GM19452 (cell line): Measurements from ENCODE around the gene TAAR8.
"Not testable (repeated sequence)": the region's sequence is repeated elsewhere in the genome, so short reads cannot be mapped to it uniquely, and the experiment has no call there.

Experiments
- ATAC-seq: cut with Tn5 transposase; IDR thresholded peaks from one replicate; pipeline ENCODE4 v1.9.1; 2021; ENCODE audit not compliant: unreplicated experiment

Gene TAAR8, protein sequence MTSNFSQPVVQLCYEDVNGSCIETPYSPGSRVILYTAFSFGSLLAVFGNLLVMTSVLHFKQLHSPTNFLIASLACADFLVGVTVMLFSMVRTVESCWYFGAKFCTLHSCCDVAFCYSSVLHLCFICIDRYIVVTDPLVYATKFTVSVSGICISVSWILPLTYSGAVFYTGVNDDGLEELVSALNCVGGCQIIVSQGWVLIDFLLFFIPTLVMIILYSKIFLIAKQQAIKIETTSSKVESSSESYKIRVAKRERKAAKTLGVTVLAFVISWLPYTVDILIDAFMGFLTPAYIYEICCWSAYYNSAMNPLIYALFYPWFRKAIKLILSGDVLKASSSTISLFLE

DNA sequence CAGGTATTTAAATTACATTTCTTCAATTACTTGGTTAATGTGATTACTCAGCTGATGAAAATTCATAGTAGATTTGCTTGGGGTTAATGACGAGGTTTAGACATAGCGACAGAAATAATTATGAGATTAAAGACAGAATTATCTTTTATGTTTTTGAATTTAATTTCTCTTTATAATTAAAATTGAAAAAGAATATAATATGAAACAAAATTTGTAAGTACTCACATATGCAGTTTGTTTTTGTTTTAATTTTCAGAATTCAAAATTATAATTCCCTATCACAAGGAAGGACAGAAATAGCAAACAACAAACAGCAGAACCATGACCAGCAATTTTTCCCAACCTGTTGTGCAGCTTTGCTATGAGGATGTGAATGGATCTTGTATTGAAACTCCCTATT is at the start of gene TAAR8:
Gene TAAR8, plus strand, starts transcription at position 301 of the 400 bp plus-strand sequence. Its CDS starts 21 bp downstream, at position 322.
- no peak for ATAC-seq

DNA sequence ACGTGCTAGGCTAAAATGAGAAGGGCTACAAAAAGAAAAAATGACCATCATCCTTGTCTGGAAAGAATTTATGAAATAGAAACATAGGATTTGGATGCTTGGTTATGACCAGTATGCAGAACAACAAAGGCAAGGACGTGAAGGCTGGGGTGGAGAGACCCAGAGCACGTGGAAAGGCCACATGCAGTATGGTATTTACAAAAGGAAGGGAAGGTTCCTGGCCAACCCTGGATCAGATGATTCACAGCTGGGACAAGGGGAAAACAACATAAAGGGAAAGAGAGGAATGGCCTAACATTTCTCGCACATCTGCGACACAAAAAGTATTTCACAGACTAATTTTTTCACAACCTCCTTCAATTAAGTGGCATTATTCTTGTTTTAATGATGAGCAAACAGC is 47.7 kb upstream of the TAAR8 start:
- ATAC-seq, result no peak

DNA sequence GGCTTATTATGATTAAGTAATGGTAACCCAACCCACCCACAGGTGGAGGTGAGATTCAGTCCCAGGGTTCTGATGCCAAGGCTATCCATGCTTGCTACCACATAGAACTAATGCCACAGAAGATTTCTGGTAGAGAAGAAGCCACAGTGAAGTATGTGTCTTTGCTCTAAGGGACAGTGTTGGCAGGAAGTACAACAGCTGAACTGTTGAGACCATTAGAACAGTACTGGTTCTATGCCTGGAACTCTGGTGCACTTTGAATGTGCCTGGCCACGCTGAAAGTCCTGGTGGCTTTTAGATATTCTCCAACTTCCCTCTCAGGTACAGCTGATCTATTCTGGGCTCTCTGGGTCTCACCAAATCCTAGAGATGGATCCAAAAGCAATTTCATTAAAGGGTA is 47.3 kb upstream of the TAAR8 start:
- no peak for ATAC-seq

DNA sequence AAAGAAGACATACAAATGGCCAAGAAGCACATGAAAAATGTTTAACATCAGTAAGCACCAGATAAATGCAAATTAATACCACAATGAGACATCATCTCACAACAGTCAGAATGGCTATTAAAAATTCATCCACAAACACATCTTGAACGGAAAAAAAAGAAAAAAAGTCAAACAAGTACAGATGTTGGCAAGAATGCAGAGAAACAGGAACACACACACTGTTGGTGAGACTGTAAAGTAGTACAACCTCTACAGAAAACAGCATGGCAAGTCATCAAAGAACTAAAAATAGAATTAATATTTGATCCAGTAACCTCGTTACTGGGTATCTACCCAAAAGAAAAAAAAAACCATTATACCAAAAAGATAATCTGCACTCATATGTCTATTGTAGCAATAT is 46.0 kb upstream of the TAAR8 start:
- no peak for ATAC-seq

DNA sequence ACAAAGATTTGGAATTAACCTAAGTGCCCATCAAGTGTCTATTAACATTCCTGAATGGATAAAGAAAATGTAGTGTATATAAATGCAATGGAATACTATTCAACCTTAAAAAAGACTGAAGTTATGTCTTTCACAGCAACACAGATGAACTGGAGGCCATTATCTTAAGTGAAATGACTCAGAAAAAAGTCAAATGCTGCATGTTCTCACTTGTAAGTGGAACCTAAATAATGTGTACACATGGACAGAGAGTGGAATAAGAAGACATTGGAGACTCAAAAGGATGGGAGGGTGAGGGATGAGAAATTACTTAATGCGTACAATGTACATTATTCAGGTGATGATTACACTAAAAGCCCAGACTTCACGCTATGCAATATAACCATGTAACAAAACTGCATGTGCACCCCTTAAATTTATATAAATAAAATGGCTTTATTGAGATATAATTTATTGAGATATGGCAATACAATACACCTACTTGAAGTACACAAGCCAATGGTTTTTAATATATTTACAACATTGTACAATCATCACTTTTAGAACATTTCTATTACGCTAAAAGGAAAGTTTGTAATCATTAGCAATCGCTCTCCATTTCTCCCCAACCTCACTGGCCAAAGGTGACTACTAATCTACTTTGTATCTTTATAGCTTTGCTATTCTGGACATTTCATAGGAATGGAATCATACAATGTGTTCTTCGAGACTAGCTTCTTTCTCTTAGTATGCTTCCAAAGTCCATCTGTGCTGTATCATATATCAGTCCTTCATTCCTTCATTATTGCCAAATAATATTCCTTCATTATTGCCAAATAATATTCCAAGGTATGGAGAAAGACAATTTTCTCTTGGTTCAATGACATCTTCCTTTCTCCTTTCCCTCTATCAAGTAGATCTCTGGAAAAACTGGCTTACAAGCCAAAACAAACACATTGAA is 45.3 kb upstream of the TAAR8 start:
- ATAC-seq, result no peak

DNA sequence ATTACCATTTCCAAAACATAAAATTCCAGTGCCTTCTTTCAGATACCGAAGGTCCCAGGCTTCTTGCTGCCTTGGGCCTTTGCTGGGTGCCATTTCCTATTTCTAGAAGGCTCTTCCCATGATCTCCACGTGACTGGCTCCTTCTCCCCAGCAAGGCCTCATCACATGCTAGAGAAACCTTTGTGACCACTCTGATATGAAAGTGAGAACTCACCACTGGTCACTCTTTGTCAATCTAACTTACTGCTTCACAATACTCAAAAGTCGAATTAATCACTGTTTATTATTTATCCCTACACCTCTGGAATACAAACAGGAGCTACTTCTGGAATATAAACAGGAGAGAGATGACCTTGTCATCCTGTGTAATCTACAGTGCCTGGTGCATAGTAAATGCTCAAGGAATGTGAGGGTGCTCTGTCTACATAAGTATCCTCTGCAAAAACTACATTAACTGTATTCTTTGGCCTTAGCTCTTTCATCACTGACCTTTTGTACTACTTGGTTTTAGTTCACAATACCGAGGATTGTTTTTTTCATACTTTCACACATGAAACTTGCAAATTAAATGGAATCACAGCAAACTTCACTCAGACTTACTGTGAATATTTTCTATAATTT is 41.2 kb upstream of the TAAR8 start:
- no peak for ATAC-seq

DNA sequence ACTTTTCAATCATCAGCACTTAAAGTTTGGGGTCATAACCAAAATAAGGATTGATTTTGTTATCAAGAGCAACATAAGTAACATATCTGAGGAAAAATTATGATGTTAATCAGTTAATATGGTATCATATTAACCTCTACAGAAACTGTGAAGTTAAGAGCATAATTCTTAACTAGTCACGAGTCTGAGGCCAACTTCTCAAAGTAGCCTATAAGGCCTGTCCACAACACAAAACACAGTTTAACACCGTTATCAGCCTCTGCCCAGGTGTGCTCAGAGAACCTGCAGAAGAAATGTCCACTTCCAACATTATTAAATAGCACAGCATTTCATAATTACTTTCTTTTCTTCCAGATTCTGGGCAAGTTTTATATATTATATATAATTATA is 40.6 kb upstream of the TAAR8 start:
- ATAC-seq, result no peak

DNA sequence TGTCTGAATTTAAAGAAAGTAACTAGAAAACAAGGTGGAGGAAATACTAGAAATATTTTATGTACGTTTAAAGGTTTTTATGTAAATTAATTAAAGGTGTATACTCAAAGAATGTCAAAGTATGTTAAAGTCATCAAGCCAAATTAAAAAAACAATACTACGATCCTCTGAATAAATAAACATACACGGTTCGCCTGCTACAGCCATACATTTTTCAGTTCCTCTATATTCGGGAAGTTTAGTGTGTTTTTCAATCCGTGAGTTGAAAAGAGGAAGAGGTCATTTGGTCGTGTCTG is 40.2 kb upstream of the TAAR8 start:
- ATAC-seq, result no peak

DNA sequence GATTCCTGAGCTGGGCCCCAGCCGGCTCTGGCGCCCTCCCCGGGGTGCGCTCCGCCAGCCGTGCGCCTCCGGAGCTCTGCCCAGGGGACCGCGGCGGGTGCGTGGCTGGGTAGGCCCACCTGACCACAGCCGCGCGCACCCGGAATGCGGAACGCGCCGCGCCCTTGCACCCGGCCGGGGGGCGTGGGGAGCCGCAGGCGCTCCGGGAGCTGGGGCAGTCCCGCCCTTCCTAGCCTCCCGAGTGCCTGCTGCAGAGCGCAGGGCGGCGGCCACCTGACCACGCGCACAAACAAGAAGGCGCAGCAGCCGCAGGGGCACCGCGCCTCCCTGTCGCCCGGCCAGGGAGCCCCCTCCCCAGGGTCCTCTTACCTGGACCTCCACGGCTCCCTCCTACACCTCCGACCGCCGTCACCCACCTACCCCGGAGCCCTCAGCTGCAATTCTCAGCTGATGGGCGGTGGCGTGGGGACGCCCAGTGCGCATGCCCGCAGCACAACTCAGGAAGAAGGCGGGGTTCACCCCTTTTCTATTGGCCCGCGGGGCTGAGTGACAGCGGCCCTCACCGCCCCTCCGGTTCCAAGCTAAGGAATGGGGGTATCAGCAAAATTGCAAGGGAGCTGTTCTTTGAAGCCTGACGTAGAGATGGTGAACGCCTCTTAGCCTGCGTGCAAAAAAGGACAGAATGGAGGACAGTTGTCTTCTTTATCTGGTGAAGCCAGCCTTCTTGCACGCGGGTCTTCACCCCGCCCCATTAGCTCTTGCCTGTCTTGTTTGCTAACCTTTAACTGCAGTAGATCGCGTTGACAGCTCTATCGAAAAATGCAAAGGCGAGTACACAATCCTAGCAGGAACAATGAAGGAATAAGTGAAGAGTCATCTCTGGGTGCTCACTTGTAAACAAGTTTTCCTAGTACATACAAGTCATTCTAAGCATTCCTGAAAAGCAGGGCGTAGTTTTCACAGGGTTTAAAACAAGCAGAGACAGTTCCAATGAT is 39.5 kb upstream of the TAAR8 start, which contains the start of gene STX7:
Gene STX7, minus strand, starts transcription at position 479 of the 995 bp plus-strand sequence. CDS start 9,586 bp downstream, outside the sequence.
- peak; percentile 91 for ATAC-seq

DNA sequence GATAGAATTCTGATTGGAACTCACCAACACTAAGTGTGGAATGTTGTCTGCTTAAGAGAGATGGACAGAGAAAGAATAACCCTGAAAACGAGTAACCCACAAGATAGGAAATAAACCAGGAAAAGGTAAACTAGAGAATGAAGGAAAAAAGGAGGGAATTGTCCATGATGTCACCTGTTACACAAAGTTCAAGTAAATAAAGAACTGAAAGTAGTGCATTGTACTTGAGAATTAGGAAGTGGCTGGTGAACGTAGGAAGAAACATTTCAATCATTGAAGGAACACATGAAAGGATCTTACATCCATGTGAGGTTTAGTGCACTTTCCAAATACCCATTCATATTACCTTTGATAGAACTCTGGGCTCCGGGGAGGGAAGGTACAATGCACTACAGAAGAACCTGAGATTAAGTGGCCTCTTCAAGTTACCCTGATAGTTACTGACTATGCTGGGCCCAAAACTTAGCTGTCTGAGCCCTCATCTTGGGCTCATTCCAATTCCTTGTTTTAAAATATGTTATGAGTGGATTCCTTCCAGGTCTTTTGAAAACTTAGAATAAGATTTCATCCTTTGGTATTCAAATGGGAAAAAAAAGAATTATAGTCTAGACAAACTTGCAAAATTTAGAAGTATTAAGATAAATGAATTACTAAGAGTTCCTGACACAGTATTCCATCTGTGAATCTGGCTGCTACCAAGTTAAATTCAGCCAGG is 38.5 kb upstream of the TAAR8 start:
- ATAC-seq, result no peak

DNA sequence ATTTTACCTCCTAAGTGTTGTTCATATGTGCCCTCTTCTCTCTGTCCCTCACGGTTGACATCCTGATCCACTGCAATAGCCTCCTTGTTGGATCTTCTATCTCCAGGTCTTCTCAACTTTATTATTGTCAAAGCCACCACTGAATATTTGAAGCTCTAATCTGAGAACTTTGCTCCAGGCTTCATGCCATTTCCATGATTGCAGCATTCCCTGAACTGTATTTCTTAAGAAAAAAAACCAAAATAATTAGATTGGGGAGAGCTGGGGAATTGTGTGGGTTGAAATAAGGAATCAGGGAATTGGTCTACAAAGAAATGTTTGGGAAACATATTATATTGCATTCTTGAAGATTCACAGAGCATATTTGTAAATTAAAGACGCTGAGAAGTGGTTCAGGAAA is 37.1 kb upstream of the TAAR8 start:
- ATAC-seq, result no peak

DNA sequence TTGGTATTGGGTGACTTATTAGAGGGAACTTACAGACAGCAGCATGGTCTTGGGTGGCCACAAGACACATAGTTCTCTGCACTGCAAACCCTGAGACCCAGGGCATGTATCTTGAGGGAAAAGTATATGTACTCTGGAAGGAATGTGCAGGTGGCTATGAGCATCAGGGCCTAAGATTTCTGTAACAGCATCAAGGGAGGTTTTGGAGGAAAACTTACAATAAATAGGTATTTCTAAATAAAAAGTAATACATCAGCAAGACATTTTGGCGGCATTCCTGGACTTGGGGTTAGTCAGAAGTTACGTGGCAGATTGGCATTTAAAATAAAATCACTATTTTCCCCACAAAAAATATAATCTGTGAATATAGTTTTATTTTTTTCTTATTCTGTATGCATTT is 31.5 kb upstream of the TAAR8 start:
- ATAC-seq, result no peak

DNA sequence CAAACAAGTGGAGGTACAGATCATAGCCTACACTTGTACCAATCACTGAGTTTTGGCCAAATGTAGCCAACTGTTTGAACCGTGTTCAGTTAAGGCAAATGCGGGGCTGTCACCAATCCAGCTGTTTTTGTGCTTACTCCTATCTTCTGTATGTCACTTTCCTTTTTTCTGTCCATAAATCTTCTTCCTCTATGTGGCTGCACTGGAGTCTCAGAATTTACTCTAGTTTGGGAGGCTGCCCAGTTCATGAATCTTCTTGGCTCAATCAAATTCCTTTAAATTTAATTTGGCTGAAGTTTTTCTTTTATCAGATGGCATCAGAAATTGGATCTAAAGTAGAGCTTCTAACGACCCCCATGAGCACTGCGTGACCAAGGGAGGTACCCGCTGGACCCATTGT is 27.8 kb upstream of the TAAR8 start:
- no peak for ATAC-seq

DNA sequence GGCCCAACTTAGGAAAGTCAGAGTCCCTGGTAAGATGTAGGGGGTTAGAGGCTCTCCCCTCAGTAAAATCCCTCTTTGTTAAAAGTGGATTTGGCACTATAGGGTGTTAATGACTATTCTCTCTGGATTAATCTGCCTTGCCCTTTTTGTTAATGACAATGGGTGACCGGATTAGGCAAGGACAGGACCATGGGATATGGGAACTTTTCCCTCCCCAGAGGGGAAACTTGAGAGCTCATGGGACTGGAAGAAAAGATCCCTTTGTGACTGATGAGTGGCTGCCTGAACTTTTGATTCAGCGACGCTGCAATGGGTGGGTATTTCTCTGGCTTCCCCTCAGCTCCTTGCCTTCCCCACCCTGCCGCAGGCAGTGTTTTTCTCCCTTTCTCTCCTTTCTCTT is 26.6 kb upstream of the TAAR8 start:
- ATAC-seq, result no peak

DNA sequence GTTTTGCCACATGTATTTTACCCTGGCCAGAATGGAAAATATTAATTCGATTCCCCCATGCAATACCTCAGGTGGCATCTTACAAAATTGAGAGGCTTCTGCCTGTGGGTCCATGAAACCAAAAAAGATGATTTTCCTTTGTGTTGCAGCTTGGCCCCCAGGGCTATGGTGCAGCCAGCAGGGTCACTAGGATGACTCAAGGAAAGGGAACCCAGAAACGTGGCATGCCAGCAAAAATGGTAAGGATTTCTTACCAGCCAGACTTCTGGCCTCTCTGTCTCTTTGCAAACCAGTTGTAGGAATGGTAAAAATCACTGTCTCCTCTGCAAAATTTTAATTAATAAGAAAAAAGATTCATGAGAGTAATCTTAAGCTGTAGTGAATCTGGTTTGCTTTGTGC is 26.0 kb upstream of the TAAR8 start:
- ATAC-seq, result no peak

DNA sequence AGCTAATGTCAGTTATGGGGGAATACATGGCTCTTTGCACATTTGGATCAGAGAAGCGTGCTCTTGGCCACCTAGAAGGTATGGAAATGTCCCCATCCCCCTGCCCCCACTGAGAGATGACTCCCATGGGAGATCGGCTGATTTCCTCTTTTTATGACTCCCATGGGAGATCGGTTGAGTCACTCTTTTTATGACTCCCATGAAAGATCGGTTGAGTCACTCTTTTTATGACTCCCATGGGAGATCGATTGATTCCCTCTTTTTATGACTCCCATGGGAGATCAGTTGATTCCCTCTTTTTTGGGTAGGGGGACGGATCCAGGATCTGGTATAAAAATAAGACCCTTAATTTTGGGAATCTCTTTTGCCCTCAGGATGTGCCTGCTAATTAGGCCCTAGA is 24.7 kb upstream of the TAAR8 start:
- no peak for ATAC-seq

DNA sequence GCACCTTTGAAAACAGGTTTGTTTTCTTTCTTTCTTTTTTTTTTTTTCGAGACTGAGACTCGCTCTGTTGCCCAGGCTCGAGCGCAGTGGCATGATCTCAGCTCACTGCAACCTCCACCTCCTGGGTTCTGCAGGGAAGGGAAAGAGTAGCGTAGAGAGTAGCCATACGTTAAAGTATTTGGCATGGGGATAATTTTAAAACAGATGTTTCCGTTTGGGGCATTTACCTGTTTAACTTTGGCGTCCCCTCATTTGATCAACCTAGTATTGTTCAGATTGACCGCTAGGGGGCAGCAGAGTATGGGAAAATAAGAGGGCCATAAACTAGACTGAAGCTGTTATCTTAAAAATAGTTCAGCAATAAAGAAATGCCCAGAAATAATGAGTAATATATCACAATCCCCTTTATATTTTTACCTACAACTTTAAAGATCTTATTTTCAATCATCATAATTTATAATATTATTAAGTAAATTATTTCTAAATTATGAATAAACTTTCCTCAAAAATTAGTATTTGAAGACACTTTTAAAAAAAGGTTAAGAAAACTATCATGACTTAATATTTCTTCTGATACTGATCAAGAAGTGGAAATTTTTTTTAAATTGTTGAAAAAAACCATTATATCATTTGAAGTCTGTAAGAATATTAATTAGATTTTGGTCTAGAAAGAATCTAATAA is 22.0 kb upstream of the TAAR8 start:
- ATAC-seq, result peak; percentile 92

DNA sequence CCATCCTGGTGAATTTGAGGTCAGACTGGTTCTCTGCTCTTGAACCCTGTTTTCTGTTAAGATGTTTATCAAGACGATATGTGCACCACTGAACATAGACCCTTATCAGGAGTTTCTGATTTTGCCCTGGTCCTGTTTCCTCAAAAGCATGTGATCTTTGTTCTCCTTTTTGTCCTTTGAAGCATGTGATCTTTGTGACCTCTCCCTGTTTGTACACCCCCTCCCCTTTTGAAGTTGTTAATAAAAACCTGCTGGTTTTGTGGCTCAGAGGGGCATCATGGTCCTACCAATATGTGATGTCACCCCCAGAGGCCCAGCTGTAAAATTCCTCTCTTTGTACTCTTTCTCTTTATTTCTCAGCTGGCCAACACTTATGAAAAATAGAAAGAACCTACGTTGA is 17.9 kb upstream of the TAAR8 start:
- not testable (repeated sequence) for ATAC-seq

DNA sequence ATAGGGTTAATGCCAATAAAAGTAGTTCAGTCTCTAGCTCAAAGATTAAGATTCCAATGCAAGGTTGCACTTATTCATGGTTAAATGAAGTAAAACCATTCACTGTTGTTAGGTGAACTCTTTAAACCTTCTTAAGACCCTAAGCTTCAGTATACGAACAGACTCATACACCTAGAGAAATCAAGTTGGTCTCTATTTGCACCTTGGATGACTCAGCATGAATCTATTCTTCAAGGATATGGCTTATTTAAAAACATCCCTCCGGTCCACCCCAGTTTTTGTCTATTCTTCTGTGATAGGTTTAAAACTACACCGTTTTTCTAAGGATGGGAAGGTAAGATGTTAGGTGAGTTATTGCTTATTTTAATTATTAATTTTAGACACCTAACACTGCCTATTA is 15.3 kb upstream of the TAAR8 start:
- ATAC-seq, result no peak
